Stimulated activated naive CD8-positive, alpha-beta T cell treated with anti-CD3 and anti-CD28 coated beads, Interleukin-15, Interleukin-2, amounts not matched to agents 100 ng/mL and 50 ng/mL, for 24 hours (primary cell): ENCODE measurements around the gene NCOA1.
"Not testable (repeated sequence)": the region's sequence is repeated elsewhere in the genome, so short reads cannot be mapped to it uniquely, and the experiment has no call there.

Experiments used
- H3K27ac Mint-ChIP-seq: one replicate; pipeline ENCODE4 v1.8.0; 2021; ENCODE audit warnings: mild to moderate bottlenecking, mixed read lengths
- H3K27me3 Mint-ChIP-seq: one replicate; pipeline ENCODE4 v1.8.0; 2021; ENCODE audit warnings: mixed read lengths
- H3K36me3 Mint-ChIP-seq: one replicate; pipeline ENCODE4 v1.8.0; 2021; ENCODE audit warnings: low read depth, mixed read lengths
- H3K4me1 Mint-ChIP-seq: one replicate; pipeline ENCODE4 v1.8.0; 2021; ENCODE audit warnings: low read depth, mixed read lengths
- H3K4me3 Mint-ChIP-seq: one replicate; pipeline ENCODE4 v1.8.0; 2021; ENCODE audit warnings: mild to moderate bottlenecking, mixed read lengths
- H3K9me3 Mint-ChIP-seq: one replicate; pipeline ENCODE4 v1.8.0; 2021; ENCODE audit warnings: mixed read lengths

The NCOA1 gene

DNA sequence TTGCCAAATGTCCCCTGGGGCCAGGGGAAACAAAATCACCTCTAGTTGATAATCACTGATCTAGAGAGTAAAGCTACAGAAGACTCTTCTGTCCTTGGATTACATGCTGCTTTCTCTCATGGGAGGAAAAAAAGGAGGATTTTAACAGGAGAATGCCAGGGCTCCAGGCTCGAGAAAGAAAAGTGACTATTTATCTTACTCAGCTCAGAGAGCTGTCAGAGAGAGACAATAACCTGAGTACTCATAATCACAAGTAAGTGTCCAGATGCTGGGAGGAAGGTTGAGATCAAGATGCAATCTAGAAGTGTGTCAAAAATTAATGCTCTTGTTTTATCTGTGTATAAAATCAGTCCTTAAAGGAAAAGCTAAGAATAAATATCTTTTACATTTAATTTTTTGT lies 168.8 kb downstream of the NCOA1 start:
- no peaks in the 10 kb centered on the region for H3K27me3 Mint-ChIP-seq
- H3K9me3 Mint-ChIP-seq = no peaks in the 10 kb centered on the region
- peaks cover 12% of the 10 kb centered on the region for H3K36me3 Mint-ChIP-seq
- no peak overlapping the region for H3K4me3 Mint-ChIP-seq
- no peaks in the 10 kb centered on the region for H3K4me1 Mint-ChIP-seq
- no peak overlapping the region for H3K27ac Mint-ChIP-seq

DNA sequence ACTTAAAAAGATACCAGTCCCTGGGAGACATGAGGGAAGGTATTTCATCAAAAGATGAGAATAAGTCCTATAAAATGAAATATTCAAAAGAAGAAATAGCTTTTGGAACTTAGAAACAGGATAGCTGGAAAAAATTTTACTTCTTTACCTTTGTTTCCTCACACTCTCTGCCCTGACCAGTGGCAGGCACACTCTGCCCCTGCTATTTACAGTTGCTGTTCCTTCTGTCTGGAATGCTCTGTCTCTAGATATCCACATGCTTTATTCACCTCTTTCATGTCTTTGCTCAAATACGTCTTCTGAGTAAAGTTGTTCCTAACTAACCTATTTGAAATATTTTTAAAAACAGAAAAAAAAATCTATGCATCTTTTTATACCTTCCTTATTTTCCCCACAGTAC lies 176.5 kb downstream of the NCOA1 start:
- Mint-ChIP-seq H3K4me3 (no peak overlapping the region), H3K27ac (no peak overlapping the region), H3K27me3 (no peaks in the 10 kb centered on the region), H3K9me3 (no peaks in the 10 kb centered on the region), H3K36me3 (peaks cover 28% of the 10 kb centered on the region), H3K4me1 (peaks cover 5% of the 10 kb centered on the region)

DNA sequence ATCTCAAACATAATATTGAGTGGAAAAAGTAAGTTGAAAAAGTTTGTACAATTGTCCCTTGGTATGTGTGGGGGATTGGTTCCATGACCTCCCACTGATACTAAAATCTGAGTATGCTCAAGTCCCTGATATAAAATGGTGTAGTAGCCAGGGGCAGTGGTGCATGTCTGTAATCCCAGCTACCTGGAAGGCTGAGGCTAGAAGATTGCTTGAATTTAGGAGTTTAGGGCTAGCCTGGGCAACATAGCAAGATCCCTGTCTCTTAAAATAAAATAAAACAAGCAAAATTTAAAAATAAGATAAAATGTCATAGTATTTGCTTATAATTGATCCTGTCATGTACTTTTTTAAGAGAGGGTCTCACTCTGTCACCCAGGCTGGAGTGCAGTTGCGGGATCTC lies 180.2 kb downstream of the NCOA1 start:
- Mint-ChIP-seq H3K4me1 (peaks cover 13% of the 10 kb centered on the region), H3K27me3 (no peaks in the 10 kb centered on the region), H3K36me3 (peaks cover 36% of the 10 kb centered on the region), H3K27ac (no peak overlapping the region), H3K9me3 (no peaks in the 10 kb centered on the region), H3K4me3 (no peak overlapping the region)

DNA sequence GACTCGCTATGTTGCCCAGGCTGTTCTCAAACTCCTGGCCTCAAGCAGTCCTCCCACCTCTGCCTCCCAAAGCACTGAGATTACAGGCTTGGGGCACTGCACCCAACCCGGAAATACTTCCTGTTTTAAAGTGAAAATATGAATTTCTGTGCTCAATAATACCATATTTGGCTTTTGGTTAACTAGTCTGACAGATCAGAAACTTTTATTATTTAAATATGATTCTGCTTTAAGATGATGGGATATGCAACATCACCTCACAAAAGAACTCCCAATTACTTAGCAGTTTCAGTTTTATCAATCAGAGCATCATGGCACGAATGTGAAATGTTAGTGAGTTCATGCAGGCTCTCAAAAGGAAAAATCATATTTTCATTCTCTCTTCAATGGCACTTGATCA lies 181.5 kb downstream of the NCOA1 start:
- Mint-ChIP-seq H3K9me3 (no peaks in the 10 kb centered on the region), H3K4me1 (peaks cover 13% of the 10 kb centered on the region), H3K27me3 (no peaks in the 10 kb centered on the region), H3K27ac (no peak overlapping the region), H3K36me3 (peaks cover 44% of the 10 kb centered on the region), H3K4me3 (no peak overlapping the region)

DNA sequence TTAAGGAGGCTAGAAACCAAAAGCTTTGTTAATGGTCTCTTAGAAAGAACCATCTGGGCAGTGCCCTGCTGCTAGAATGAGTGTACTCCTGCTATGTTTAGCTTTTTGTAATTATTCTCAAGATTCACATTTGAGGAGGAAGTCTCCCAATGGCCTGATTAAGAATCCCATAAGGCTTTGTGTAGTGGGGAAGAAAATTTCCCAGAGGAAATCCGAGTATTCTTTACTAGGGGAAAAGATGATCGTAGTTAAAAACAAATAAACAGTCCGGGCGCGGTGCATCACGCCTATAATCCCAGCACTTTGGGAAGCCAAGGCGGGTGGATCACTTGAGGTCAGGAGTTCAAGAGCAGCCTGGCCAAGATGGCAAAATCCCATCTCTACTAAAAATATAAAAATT lies 184.3 kb downstream of the NCOA1 start:
- no peak overlapping the region for H3K4me3 Mint-ChIP-seq
- peaks cover 13% of the 10 kb centered on the region for H3K4me1 Mint-ChIP-seq
- H3K27me3 Mint-ChIP-seq = no peaks in the 10 kb centered on the region
- no peaks in the 10 kb centered on the region for H3K9me3 Mint-ChIP-seq
- no peak overlapping the region for H3K27ac Mint-ChIP-seq
- peaks cover 44% of the 10 kb centered on the region for H3K36me3 Mint-ChIP-seq

DNA sequence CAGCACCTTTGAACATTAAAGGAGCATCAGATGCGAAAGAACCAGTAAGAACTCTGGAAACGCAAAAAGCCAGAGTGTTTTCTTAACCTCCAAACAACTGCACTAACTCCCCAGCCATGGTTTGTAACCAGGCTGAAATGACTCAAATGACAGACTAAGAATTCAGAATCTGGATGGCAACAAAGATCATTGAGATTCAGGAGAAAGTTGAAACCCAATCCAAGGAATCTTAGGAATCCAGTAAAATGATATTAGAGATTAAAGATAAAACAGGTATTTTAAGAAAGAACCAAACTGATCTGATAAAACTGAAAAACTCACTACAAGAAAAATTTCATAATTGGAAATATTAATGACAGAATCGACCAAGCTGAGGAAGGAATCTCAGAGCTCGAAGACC lies 185.4 kb downstream of the NCOA1 start:
- Mint-ChIP-seq H3K36me3 (peaks cover 39% of the 10 kb centered on the region), H3K4me3 (no peak overlapping the region), H3K4me1 (peaks cover 13% of the 10 kb centered on the region), H3K27ac (no peak overlapping the region), H3K9me3 (no peaks in the 10 kb centered on the region), H3K27me3 (no peaks in the 10 kb centered on the region)

DNA sequence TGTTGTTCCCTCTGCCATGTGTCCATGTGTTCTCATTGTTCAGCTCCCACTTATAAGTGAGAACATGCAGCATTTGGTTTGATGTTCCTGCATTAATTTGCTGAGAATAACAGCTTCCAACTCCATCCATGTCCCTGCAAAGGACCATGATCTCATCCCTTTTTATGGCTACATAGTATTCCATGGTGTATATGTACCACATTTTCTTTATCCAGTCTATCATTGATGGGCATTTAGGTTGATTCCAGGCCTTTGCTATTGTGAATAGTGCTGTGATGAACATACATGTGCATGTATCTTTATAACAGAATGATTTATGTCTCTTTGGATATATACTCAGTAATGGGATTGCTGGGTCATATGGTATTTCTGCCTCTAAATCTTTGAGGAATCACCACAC lies 187.0 kb downstream of the NCOA1 start:
- not testable (repeated sequence) for H3K9me3 Mint-ChIP-seq, H3K4me3 Mint-ChIP-seq, H3K27me3 Mint-ChIP-seq, H3K4me1 Mint-ChIP-seq, H3K27ac Mint-ChIP-seq
- H3K36me3 Mint-ChIP-seq = peaks cover 39% of the 10 kb centered on the region

DNA sequence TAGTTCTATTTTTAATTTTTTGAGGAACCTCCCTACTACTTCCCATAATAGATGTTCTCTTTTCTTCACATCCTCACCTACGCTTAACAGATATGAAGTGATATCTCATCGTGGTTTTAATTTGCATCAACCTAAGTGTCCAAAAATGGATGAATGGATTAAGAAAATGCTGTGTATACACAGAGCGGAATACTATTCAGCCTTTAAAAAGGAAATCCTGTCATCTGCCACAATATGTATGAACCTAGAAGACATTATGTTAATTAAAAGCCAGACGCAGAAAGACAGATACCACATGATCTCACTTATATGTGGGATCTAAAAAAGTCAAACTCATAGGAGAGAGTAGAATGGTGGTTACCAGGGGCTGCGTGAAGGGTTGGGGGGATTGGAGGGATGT lies 189.1 kb downstream of the NCOA1 start:
- H3K4me1 Mint-ChIP-seq = no peaks in the 10 kb centered on the region
- H3K4me3 Mint-ChIP-seq = no peak overlapping the region
- no peaks in the 10 kb centered on the region for H3K9me3 Mint-ChIP-seq
- no peak overlapping the region for H3K27ac Mint-ChIP-seq
- H3K36me3 Mint-ChIP-seq = peaks cover 32% of the 10 kb centered on the region
- H3K27me3 Mint-ChIP-seq = no peaks in the 10 kb centered on the region

DNA sequence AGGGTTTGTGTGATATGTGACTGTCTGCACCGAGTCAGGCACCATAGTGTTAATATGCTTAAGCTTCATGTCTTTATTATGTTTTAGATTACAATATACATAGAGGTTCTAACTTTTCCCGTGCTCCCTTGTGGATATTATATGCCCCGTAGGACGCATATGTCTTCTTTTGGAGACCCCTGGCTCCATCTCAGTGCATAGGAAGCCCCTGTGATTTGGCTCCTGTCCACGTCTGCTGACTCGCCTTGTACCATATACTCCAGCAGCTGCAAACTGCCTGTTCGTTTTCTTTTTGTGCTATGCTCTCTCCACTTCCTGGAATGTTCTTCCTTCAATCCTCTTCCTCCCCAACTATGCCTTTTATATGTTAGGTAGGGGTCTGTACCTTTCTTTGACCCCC lies 191.2 kb downstream of the NCOA1 start:
- Mint-ChIP-seq H3K36me3 (peaks cover 32% of the 10 kb centered on the region), H3K27ac (no peak overlapping the region), H3K9me3 (no peaks in the 10 kb centered on the region), H3K4me3 (no peak overlapping the region), H3K4me1 (no peaks in the 10 kb centered on the region), H3K27me3 (no peaks in the 10 kb centered on the region)

DNA sequence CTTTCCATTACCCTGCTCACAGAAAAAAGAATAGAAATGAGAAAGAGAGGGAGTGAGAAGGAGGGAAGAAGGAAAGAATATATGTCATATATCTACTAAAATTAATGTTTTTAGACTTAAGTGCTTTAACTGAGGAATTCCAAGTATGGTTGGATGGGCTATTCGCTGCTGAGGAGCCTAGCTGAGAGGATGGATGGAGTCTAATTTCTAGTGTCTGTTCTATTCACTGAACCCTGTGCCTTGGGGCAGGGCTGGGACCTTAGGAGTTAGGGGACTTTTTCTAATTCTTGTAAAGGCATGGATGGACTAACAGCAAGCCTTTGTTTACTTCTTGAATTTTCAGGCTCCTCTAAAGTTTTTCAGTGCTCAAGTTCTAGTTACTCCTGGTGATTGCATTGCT lies 192.4 kb downstream of the NCOA1 start:
- no peak overlapping the region for H3K27ac Mint-ChIP-seq
- H3K36me3 Mint-ChIP-seq = peaks cover 35% of the 10 kb centered on the region

DNA sequence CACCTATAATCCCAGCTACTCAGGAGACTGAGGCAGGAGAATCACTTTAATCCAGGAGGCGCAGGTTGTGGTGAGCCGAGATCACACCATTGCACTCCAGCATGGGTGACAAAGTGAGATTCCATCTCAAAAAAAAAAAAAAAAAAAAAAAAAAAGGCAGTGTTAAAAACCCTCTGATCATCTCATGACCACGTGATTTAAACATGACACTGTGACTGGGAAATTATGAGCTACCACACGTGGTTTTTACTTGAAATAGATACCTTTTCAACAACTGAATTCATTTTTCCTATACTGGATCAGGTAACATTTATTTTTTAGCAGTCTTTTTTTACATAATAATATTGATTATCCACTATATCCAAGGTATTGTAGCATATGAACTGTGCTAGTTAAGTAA lies 199.5 kb downstream of the NCOA1 start:
- Mint-ChIP-seq H3K9me3 (no peaks in the 10 kb centered on the region), H3K27ac (no peak overlapping the region), H3K36me3 (peaks cover 46% of the 10 kb centered on the region), H3K4me1 (no peaks in the 10 kb centered on the region), H3K4me3 (no peak overlapping the region), H3K27me3 (no peaks in the 10 kb centered on the region)

More for the DNA sequence above, 192.4 kb downstream of the NCOA1 start:
- no peaks in the 10 kb centered on the region for H3K4me1 Mint-ChIP-seq
- no peak overlapping the region for H3K4me3 Mint-ChIP-seq
- H3K27me3 Mint-ChIP-seq = no peaks in the 10 kb centered on the region
- H3K9me3 Mint-ChIP-seq = no peaks in the 10 kb centered on the region

DNA sequence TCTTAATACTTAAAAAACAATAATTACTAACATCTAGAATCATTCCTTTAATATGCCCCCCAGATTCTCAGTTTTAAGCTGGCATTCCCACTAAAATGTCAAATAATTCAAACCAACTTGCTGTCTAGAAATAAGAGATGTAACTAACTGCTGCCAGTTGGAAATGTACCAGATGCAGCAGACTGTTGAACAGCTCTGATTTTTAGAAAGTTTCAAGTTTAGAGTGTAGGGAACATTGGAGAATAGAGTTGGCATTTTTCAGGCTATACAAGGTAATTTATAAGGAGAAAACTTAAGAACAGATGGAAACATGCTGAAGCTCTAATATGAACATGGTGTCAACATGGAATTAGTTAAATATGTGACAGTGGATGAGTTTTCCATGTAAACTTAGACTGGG lies 200.8 kb downstream of the NCOA1 start:
- H3K9me3 Mint-ChIP-seq = no peaks in the 10 kb centered on the region
- no peaks in the 10 kb centered on the region for H3K4me1 Mint-ChIP-seq
- H3K27me3 Mint-ChIP-seq = no peaks in the 10 kb centered on the region
- H3K36me3 Mint-ChIP-seq = peaks cover 38% of the 10 kb centered on the region
- no peak overlapping the region for H3K4me3 Mint-ChIP-seq
- no peak overlapping the region for H3K27ac Mint-ChIP-seq

DNA sequence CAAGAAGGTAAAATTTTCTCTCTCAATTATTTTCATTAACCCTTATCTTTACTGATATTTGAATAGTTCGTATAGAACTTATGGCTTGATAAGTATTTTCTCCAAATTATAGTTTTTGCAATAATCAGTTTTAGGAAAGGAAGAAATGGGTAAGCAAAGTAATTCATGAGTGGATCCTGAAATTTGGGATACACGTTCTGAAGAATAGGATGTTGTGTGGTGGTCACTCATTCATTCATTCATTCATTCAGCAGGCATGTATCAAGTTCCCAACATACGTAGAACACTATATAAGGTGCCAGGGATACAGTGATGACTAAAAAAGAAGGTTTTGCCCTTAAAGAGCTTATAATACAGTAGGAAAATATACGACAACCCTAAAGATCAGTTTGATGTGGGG lies 206.7 kb downstream of the NCOA1 start:
- Mint-ChIP-seq H3K27ac (no peak overlapping the region), H3K27me3 (no peaks in the 10 kb centered on the region), H3K36me3 (peaks cover 12% of the 10 kb centered on the region), H3K4me3 (no peak overlapping the region), H3K4me1 (peaks cover 6% of the 10 kb centered on the region), H3K9me3 (no peaks in the 10 kb centered on the region)

DNA sequence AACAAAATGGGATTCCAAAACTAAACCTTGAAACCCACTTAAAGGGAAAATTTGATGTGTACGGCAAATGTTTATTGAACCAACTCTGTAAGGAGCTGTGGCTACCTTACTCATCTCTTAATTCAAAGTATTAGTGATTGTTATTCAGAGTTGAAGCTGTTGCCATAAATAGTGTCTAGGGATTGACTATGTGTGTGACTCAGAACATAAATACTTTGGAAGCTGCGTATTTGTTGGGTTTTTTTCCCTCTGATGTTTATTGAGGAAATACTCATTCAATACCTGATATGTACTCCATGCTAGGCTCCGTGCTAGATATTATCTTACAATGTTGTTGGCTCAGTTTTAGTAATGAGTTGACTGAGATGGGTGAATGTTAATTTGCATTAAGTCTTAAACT lies 211.7 kb downstream of the NCOA1 start:
- no peaks in the 10 kb centered on the region for H3K27me3 Mint-ChIP-seq
- H3K36me3 Mint-ChIP-seq = peaks cover 23% of the 10 kb centered on the region
- peak overlapping the region; percentile 19 for H3K27ac Mint-ChIP-seq
- H3K9me3 Mint-ChIP-seq = no peaks in the 10 kb centered on the region
- no peak overlapping the region for H3K4me3 Mint-ChIP-seq
- H3K4me1 Mint-ChIP-seq = peaks cover 10% of the 10 kb centered on the region

DNA sequence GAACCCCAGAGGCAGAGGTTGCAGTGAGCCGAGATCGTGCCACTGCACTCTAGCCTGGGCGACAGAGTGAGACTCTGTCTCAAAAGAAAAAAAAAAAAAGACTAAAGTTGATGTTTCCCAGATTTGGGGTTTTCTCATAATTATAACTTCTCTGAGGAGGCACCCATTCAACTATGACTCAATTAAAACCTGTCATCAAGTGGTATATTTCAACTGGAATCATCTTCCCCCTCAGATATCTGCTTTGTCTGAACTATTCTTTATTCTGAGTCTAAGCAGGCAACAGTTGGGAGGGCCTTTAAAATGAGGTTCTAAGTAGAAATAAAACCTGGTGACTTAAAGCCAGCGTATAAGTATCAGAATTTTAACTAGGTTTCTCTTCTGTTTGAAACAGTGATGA lies 213.6 kb downstream of the NCOA1 start:
- Mint-ChIP-seq H3K27ac (no peak overlapping the region), H3K9me3 (no peaks in the 10 kb centered on the region), H3K4me1 (peaks cover 10% of the 10 kb centered on the region), H3K27me3 (no peaks in the 10 kb centered on the region), H3K4me3 (no peak overlapping the region), H3K36me3 (peaks cover 18% of the 10 kb centered on the region)

DNA sequence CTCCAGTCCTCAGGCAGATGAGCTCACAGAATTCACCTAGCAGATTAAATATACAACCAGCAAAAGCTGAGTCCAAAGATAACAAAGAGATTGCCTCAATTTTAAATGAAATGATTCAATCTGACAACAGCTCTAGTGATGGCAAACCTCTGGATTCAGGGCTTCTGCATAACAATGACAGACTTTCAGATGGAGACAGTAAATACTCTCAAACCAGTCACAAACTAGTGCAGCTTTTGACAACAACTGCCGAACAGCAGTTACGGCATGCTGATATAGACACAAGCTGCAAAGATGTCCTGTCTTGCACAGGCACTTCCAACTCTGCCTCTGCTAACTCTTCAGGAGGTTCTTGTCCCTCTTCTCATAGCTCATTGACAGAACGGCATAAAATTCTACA lies 216.1 kb downstream of the NCOA1 start:
- Mint-ChIP-seq H3K9me3 (no peaks in the 10 kb centered on the region), H3K27me3 (no peaks in the 10 kb centered on the region), H3K4me1 (peaks cover 10% of the 10 kb centered on the region), H3K4me3 (no peak overlapping the region), H3K36me3 (peaks cover 35% of the 10 kb centered on the region), H3K27ac (no peak overlapping the region)
